HepG2 (cell line): Measurements from ENCODE around the gene SNF8. TPM values are rescaled to one million over a fixed set of nuclear protein-coding genes. Genes with fewer than 3 reads are reported as not detected.

Source experiments
- ARNT2 ChIP-seq: sonication (generic); formaldehyde crosslinking; IDR thresholded peaks from 2 replicates; pipeline ENCODE4 v1.8.0; 2022; ENCODE audit warnings: mild to moderate bottlenecking, low read depth, missing genetic modification reagents, moderate library complexity
- ELF3 ChIP-seq: IDR thresholded peaks from 2 replicates; pipeline ENCODE4 v1.6.1; 2016; ENCODE audit warnings: missing genetic modification reagents, missing compliant biosample characterization
- HDAC2 ChIP-seq: sonication (generic); formaldehyde crosslinking; IDR thresholded peaks from 2 replicates; pipeline ENCODE4 v1.4.0; 2020; ENCODE audit warnings: missing genetic modification reagents
- KDM3A ChIP-seq: IDR thresholded peaks from 2 replicates; pipeline ENCODE4 v1.6.1; 2018; ENCODE audit warnings: low read depth, missing compliant biosample characterization
- KLF6 ChIP-seq: IDR thresholded peaks from 2 replicates; pipeline ENCODE4 v1.8.0; 2016; ENCODE audit warnings: missing biosample characterization, missing genetic modification reagents
- SKI ChIP-seq: fragments of 450-650 bp; IDR thresholded peaks from one replicate; pipeline ENCODE4 v1.6.1; 2018; ENCODE audit warnings: mild to moderate bottlenecking; ENCODE audit not compliant: partially characterized antibody
- SNRNP70 ChIP-seq: fragments of 200-400 bp; formaldehyde crosslinking; IDR thresholded peaks from 2 replicates; pipeline ENCODE4 v1.6.1; 2017; ENCODE audit warnings: mild to moderate bottlenecking, low read depth, low read length, moderate library complexity
- SP4 ChIP-seq: sonication (generic); formaldehyde crosslinking; IDR thresholded peaks from 2 replicates; pipeline ENCODE4 v1.8.1; 2023; ENCODE audit warnings: mild to moderate bottlenecking, missing genetic modification reagents
- TAF15 ChIP-seq: fragments of 200-400 bp; formaldehyde crosslinking; IDR thresholded peaks from one replicate; pipeline ENCODE4 v1.6.1; 2018; ENCODE audit warnings: mild to moderate bottlenecking, low read depth, low read length; ENCODE audit not compliant: poor library complexity, severe bottlenecking
- ZMYM2 ChIP-seq: sonication (generic); formaldehyde crosslinking; IDR thresholded peaks from 2 replicates; pipeline ENCODE4 v1.8.0; 2022; ENCODE audit warnings: mild to moderate bottlenecking, missing genetic modification reagents
- ZNF160 ChIP-seq: sonication (generic); formaldehyde crosslinking; IDR thresholded peaks from 2 replicates; pipeline ENCODE4 v1.8.0; 2022; ENCODE audit warnings: mild to moderate bottlenecking, inconsistent platforms, missing genetic modification reagents
- ZNF468 ChIP-seq: sonication (generic); formaldehyde crosslinking; IDR thresholded peaks from 2 replicates; pipeline ENCODE4 v1.8.0; 2022; ENCODE audit warnings: mild to moderate bottlenecking, moderate library complexity, missing genetic modification reagents
- ZNF558 ChIP-seq: sonication (generic); formaldehyde crosslinking; IDR thresholded peaks from 2 replicates; pipeline ENCODE4 v1.9.0; 2022; ENCODE audit warnings: mild to moderate bottlenecking, missing genetic modification reagents, borderline replicate concordance
- ZNF605 ChIP-seq: sonication (generic); formaldehyde crosslinking; IDR thresholded peaks from 2 replicates; pipeline ENCODE4 v1.8.0; 2022; ENCODE audit warnings: mild to moderate bottlenecking, missing genetic modification reagents
- ZNF607 ChIP-seq: sonication (generic); formaldehyde crosslinking; IDR thresholded peaks from 2 replicates; pipeline ENCODE4 v1.5.1; 2020; ENCODE audit warnings: missing genetic modification reagents, mild to moderate bottlenecking, borderline replicate concordance
- ZNF616 ChIP-seq: sonication (generic); formaldehyde crosslinking; IDR thresholded peaks from 2 replicates; pipeline ENCODE4 v1.5.0; 2020; ENCODE audit warnings: low read depth, mild to moderate bottlenecking, missing genetic modification reagents
- ZNF761 ChIP-seq: sonication (generic); formaldehyde crosslinking; conservative IDR thresholded peaks from 2 replicates; pipeline ENCODE4 v1.4.0; 2020; ENCODE audit warnings: mild to moderate bottlenecking, missing genetic modification reagents
- polyA plus RNA-seq, 8 experiments: library from polyadenylated mRNA; depleted of rRNA in 3 of 8; stranded (reverse) in 7 of 8; unstranded in 1 of 8; fragments of >200 nt; fragmentation: Illumina TruSeq in 4 of 8; extraction: Trizol in 4 of 8; gene quantifications; 2 replicates each; pipeline versions ENCODE4 v1.2.1 to v1.2.3, GENCODE V29; 2011 to 2016; ENCODE audit warnings: low read depth in 4 of 8, missing spikeins in 1 of 8, mixed read lengths in 1 of 8; ENCODE audit not compliant: insufficient read depth in 1 of 8
- total RNA-seq, 5 experiments: library from RNA; depleted of rRNA; stranded (reverse); fragments of >200 nt; fragmentation: Illumina TruSeq; extraction: Trizol; gene quantifications; 2 replicates each; pipeline ENCODE4 v1.2.3, GENCODE V29; 2016; ENCODE audit warnings: low read depth in 1 of 5
- TF ChIP-seq, protein P1 (sequence below): sonication (generic); formaldehyde crosslinking; IDR thresholded peaks from 2 replicates; pipeline ENCODE4 v1.5.0; 2020; ENCODE audit warnings: missing genetic modification reagents
- TF ChIP-seq, protein P2 (sequence below): sonication (generic); formaldehyde crosslinking; conservative IDR thresholded peaks from 2 replicates; pipeline ENCODE4 v1.4.0; 2020; ENCODE audit warnings: missing genetic modification reagents
- TF ChIP-seq, protein P3 (sequence below): sonication (generic); formaldehyde crosslinking; IDR thresholded peaks from 2 replicates; pipeline ENCODE4 v1.5.1; 2020; ENCODE audit warnings: missing genetic modification reagents, mild to moderate bottlenecking, borderline replicate concordance
- TF ChIP-seq, protein P4 (sequence below): sonication (generic); formaldehyde crosslinking; IDR thresholded peaks from 2 replicates; pipeline ENCODE4 v1.5.0; 2020; ENCODE audit warnings: mild to moderate bottlenecking, missing genetic modification reagents
- TF ChIP-seq, protein P5 (sequence below): sonication (generic); formaldehyde crosslinking; IDR thresholded peaks from 2 replicates; pipeline ENCODE4 v1.5.1; 2020; ENCODE audit warnings: missing genetic modification reagents, mild to moderate bottlenecking, borderline replicate concordance

SNF8 gene
- total and polyA plus RNA-seq, 2 of the 13 experiments (the other 11 are each of a cell fraction or from before 2014, with no cell fraction given) = 114 to 153 TPM

DNA sequence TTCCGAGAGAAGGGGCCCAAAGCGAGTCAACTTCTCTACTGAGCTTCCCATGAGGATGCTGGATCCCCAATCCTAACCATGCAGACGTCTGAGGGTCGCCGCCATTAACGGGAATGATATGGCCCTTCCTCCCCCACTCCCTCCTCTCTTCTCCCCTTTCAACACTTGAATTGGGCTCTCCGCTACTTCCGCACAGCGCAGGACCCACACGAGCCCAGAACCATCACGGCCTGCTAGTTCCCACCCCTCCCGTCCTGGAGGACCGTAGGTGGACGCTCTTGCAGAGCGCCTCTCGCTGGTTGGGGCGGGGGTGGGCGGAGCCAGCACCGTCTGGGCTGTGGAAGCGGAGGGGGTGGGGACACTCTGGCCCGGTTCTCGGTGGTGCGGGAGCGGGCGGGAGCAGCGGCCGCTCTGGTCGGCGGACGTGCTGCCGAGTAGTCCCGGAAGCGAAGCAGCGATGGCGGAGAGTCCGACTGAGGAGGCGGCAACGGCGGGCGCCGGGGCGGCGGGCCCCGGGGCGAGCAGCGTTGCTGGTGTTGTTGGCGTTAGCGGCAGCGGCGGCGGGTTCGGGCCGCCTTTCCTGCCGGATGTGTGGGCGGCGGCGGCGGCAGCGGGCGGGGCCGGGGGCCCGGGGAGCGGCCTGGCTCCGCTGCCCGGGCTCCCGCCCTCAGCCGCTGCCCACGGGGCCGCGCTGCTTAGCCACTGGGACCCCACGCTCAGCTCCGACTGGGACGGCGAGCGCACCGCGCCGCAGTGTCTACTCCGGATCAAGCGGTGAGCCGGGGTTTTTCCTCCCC, 36.4 kb downstream of the SNF8 start, which contains the start of gene UBE2Z (continued):
- TF ChIP-seq, protein P1, sequence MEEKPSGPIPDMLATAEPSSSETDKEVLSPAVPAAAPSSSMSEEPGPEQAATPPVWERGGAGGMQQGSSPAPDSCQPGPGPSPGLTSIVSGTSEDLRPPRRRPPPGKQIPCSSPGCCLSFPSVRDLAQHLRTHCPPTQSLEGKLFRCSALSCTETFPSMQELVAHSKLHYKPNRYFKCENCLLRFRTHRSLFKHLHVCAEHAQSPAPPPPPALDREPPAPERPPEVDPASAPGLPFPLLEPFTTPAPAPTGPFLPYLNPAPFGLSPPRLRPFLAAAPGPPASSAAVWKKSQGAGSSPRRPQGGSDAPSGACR = peak; percentile 82; the same call in 1 of the 2 replicates
- TF ChIP-seq ZNF558 (CRISPR knock-in tag) (0 out of 2 replicates have a peak, but pooled peaks have one; percentile 72), HDAC2 (CRISPR knock-in tag) (peak; percentile 88), ZNF468 (CRISPR knock-in tag) (no peak), ZNF607 (CRISPR knock-in tag) (peak; percentile 85), TAF15 (no peak), ZNF761 (CRISPR knock-in tag) (peak; percentile 93; the same call in 1 of the 2 replicates), KDM3A (CRISPR knock-in tag) (peak; percentile 98), ZNF616 (CRISPR knock-in tag) (peak; percentile 6; the same call in 1 of the 2 replicates), SP4 (CRISPR knock-in tag) (peak; percentile 96), SKI (peak; percentile 64), KLF6 (CRISPR knock-in tag) (peak; percentile 90), ZNF605 (CRISPR knock-in tag) (peak; percentile 96), SNRNP70 (no peak), ZNF160 (CRISPR knock-in tag) (peak; percentile 93), ARNT2 (CRISPR knock-in tag) (peak; percentile 91), ZMYM2 (CRISPR knock-in tag) (no peak), ELF3 (CRISPR knock-in tag) (peak; percentile 93)
- TF ChIP-seq, protein P2, sequence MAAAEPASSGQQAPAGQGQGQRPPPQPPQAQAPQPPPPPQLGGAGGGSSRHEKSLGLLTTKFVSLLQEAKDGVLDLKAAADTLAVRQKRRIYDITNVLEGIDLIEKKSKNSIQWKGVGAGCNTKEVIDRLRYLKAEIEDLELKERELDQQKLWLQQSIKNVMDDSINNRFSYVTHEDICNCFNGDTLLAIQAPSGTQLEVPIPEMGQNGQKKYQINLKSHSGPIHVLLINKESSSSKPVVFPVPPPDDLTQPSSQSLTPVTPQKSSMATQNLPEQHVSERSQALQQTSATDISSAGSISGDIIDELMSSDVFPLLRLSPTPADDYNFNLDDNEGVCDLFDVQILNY (CRISPR knock-in tag) = peak; percentile 62; the same call in 1 of the 2 replicates
- TF ChIP-seq, protein P3, sequence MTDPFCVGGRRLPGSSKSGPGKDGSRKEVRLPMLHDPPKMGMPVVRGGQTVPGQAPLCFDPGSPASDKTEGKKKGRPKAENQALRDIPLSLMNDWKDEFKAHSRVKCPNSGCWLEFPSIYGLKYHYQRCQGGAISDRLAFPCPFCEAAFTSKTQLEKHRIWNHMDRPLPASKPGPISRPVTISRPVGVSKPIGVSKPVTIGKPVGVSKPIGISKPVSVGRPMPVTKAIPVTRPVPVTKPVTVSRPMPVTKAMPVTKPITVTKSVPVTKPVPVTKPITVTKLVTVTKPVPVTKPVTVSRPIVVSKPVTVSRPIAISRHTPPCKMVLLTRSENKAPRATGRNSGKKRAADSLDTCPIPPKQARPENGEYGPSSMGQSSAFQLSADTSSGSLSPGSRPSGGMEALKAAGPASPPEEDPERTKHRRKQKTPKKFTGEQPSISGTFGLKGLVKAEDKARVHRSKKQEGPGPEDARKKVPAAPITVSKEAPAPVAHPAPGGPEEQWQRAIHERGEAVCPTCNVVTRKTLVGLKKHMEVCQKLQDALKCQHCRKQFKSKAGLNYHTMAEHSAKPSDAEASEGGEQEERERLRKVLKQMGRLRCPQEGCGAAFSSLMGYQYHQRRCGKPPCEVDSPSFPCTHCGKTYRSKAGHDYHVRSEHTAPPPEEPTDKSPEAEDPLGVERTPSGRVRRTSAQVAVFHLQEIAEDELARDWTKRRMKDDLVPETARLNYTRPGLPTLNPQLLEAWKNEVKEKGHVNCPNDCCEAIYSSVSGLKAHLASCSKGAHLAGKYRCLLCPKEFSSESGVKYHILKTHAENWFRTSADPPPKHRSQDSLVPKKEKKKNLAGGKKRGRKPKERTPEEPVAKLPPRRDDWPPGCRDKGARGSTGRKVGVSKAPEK = no peak
- TF ChIP-seq, protein P4, sequence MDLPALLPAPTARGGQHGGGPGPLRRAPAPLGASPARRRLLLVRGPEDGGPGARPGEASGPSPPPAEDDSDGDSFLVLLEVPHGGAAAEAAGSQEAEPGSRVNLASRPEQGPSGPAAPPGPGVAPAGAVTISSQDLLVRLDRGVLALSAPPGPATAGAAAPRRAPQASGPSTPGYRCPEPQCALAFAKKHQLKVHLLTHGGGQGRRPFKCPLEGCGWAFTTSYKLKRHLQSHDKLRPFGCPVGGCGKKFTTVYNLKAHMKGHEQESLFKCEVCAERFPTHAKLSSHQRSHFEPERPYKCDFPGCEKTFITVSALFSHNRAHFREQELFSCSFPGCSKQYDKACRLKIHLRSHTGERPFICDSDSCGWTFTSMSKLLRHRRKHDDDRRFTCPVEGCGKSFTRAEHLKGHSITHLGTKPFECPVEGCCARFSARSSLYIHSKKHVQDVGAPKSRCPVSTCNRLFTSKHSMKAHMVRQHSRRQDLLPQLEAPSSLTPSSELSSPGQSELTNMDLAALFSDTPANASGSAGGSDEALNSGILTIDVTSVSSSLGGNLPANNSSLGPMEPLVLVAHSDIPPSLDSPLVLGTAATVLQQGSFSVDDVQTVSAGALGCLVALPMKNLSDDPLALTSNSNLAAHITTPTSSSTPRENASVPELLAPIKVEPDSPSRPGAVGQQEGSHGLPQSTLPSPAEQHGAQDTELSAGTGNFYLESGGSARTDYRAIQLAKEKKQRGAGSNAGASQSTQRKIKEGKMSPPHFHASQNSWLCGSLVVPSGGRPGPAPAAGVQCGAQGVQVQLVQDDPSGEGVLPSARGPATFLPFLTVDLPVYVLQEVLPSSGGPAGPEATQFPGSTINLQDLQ (CRISPR knock-in tag) = no peak
- TF ChIP-seq, protein P5, sequence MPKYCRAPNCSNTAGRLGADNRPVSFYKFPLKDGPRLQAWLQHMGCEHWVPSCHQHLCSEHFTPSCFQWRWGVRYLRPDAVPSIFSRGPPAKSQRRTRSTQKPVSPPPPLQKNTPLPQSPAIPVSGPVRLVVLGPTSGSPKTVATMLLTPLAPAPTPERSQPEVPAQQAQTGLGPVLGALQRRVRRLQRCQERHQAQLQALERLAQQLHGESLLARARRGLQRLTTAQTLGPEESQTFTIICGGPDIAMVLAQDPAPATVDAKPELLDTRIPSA (CRISPR knock-in tag) = 0 out of 2 replicates have a peak, but pooled peaks have one; percentile 14
